GM18507 (cell line): ENCODE results near the gene TFAP2B.

ENCODE experiments used
- DNase-seq: peaks from one replicate; pipeline ENCODE4 v3.0.0; 2011; ENCODE audit warnings: low read depth; ENCODE audit not compliant: insufficient read length; ENCODE audit errors: extremely low spot score
- FAIRE-seq: peaks from 2 replicates; lab custom pipeline; 2011; peaks lifted over from hg19 to GRCh38; lab: Jason Lieb, UNC

TFAP2B gene

GRCh38 chr6:50823094-50823920 lies 4.6 kb downstream of the TFAP2B start:
- no peak for FAIRE-seq

GRCh38 chr6:50824552-50824951 lies 5.9 kb downstream of the TFAP2B start:
- DNase-seq (no peak), FAIRE-seq (no peak)

More at GRCh38 chr6:50823094-50823920, 4.6 kb downstream of the TFAP2B start:
- no peak for DNase-seq

- FAIRE-seq, result no peak
Measured at GRCh38 chr6:50825375-50826036, 6.8 kb downstream of the TFAP2B start.

GRCh38 chr6:50826037-50826761 lies 7.5 kb downstream of the TFAP2B start:
- DNase-seq (no peak), FAIRE-seq (no peak)

More at GRCh38 chr6:50825375-50826036, 6.8 kb downstream of the TFAP2B start:
- no peak for DNase-seq

GRCh38 chr6:50826803-50827202 lies 8.1 kb downstream of the TFAP2B start:
- no peak for FAIRE-seq

GRCh38 chr6:50829049-50829448 lies 10.4 kb downstream of the TFAP2B start:
- FAIRE-seq (no peak), DNase-seq (no peak)

More at GRCh38 chr6:50826803-50827202, 8.1 kb downstream of the TFAP2B start:
- no peak for DNase-seq

GRCh38 chr6:50829898-50830444 lies 11.3 kb downstream of the TFAP2B start:
- FAIRE-seq (no peak), DNase-seq (no peak)

GRCh38 chr6:50831186-50831585 lies 12.5 kb downstream of the TFAP2B start:
- no peak for DNase-seq
- no peak for FAIRE-seq

GRCh38 chr6:50832912-50833311 lies 14.2 kb downstream of the TFAP2B start:
- DNase-seq, result no peak
- FAIRE-seq, result no peak

- no peak for DNase-seq
- FAIRE-seq, result no peak
Measured at GRCh38 chr6:50834929-50835410, 16.3 kb downstream of the TFAP2B start.

- no peak for DNase-seq
- no peak for FAIRE-seq
Measured at GRCh38 chr6:50836231-50836630, 17.6 kb downstream of the TFAP2B start.

GRCh38 chr6:50837589-50838445 lies 19.1 kb downstream of the TFAP2B start:
- no peak for FAIRE-seq
- DNase-seq, result no peak

GRCh38 chr6:50840112-50840810 lies 21.6 kb downstream of the TFAP2B start:
- no peak for DNase-seq
- no peak for FAIRE-seq

- DNase-seq (no peak), FAIRE-seq (no peak)
Measured at GRCh38 chr6:50840811-50841192, 22.1 kb downstream of the TFAP2B start.

- DNase-seq, result no peak
- no peak for FAIRE-seq
Measured at GRCh38 chr6:50842446-50842845, 23.8 kb downstream of the TFAP2B start.

GRCh38 chr6:50842861-50843384 lies 24.3 kb downstream of the TFAP2B start:
- no peak for FAIRE-seq
- DNase-seq, result no peak

GRCh38 chr6:50843842-50844241 lies 25.2 kb downstream of the TFAP2B start:
- DNase-seq (no peak), FAIRE-seq (no peak)

- DNase-seq (no peak), FAIRE-seq (no peak)
Measured at GRCh38 chr6:50845499-50846143, 26.9 kb downstream of the TFAP2B start.
